Adrenal gland (tissue), 12 donors: ENCODE data around the gene RGL3. TPM values are rescaled to one million over a fixed set of nuclear protein-coding genes. Genes with fewer than 3 reads are reported as not detected.

Experiments
- DNase-seq, 7 donors: peaks; one replicate each; pipeline ENCODE4 v3.0.0-alpha.2; 2019 to 2020
- H3K27ac ChIP-seq, 5 donors: fragments of 200-600 bp; sonication (generic) in 4 of 5; 1 replicate in 3 of 5; 2 replicates in 2 of 5; pipeline versions ENCODE4 v1.5.1 to v1.8.0; 2016 to 2020; ENCODE audit warnings: mild to moderate bottlenecking in 1 of 5
- H3K27me3 ChIP-seq: fragments of 200-600 bp; 2 replicates; pipeline ENCODE4 v1.8.0; 2021
- H3K36me3 ChIP-seq, 2 donors: fragments of 200-600 bp; replicated peaks in 1 of 2; 1 replicate in 1 of 2; 2 replicates in 1 of 2; pipeline versions ENCODE4 v1.5.1 to v1.8.0; 2018 to 2022
- H3K4me1 ChIP-seq, 2 donors: fragments of 200-600 bp; replicated peaks in 1 of 2; 1 replicate in 1 of 2; 2 replicates in 1 of 2; pipeline versions ENCODE4 v1.5.1 to v1.8.0; 2018 to 2021
- H3K4me3 ChIP-seq, 4 donors: fragments of 200-600 bp; sonication (generic) in 3 of 4; one replicate each; pipeline ENCODE4 v1.5.1; 2016 to 2018
- H3K9me3 ChIP-seq, 3 donors: fragments of 200-600 bp; sonication (generic) in 1 of 3; replicated peaks in 1 of 3; 1 replicate in 2 of 3; 2 replicates in 1 of 3; pipeline versions ENCODE4 v1.5.1 to v1.8.0; 2016 to 2021
- POLR2A ChIP-seq, 2 donors: fragments of 450-650 bp; IDR thresholded peaks; one replicate each; pipeline ENCODE4 v1.6.1; 2017; ENCODE audit warnings: antibody characterized with exemption in 2 of 2, mild to moderate bottlenecking in 2 of 2, moderate library complexity in 1 of 2
- WGBS, 4 donors: extraction: QIAGEN DNeasy Blood & Tissue Kit in 2 of 4; methylation state at CpG; one replicate each; pipeline versions ENCODE4 v1.1.5 to v1.1.7; 2013 to 2017; 5-methylcytosine and 5-hydroxymethylcytosine counted together
- intact Hi-C, 2 donors: fragments of 100-400 bp; cut with DNase I; formaldehyde crosslinking; loops; one replicate each; pipeline versions ENCODE4 v1.14.1 to v1.15.0; 2022 to 2023
- polyA plus RNA-seq, 3 donors: library from polyadenylated mRNA; stranded (reverse); fragments of 200-250 nt in 2 of 3; fragments of 350-450 nt in 1 of 3; fragmentation: Illumina TruSeq in 1 of 3; extraction: RNeasy Lipid Tissue Mini Kit (QIAGEN cat#74804) in 1 of 3; gene quantifications; one replicate each; pipeline ENCODE4 v1.2.3, GENCODE V29; 2013 to 2014
- total RNA-seq, 9 donors: library from RNA; depleted of rRNA in 4 of 9; stranded (reverse); fragments of >200 nt in 4 of 9; fragments of 120-200 nt in 1 of 9; fragmentation: NEBNext Ultra II Directional in 1 of 9; extraction: Animal tissue kit (Norgen Biotek cat#: 25700) in 1 of 9; gene quantifications; one replicate each; pipeline versions ENCODE4 v1.1.0 to v1.2.4, GENCODE V29; 2013 to 2023
- TF ChIP-seq, protein P1 (sequence below), 6 experiments: fragments of 450-650 bp in 4 of 6; fragments of 200-600 bp in 2 of 6; sonication (generic) in 1 of 6; IDR thresholded peaks; 1 replicate in 5 of 6; 2 replicates in 1 of 6; pipeline versions ENCODE4 v1.5.1 to v1.8.0; 2016 to 2021; ENCODE audit warnings: antibody characterized with exemption in 6 of 6, mild to moderate bottlenecking in 2 of 6, moderate library complexity in 1 of 6
- donor health status: healthy with polysubstance abuse.
- donor health status: Bipolar disorder and iron deficiency.
- donor health status: DM: yes; HTN: yes; CAD: no.
- donor health status: DM: no; HTN: no; CAD: no.
- donor health status: DM: no; HTN: no; CAD: no.
- donor health status: DM: yes; HTN: yes; CAD: no.

The RGL3 gene
- total and polyA plus RNA-seq, 12 donors, result 10.3 to 207 (median 36.1) TPM

DNA sequence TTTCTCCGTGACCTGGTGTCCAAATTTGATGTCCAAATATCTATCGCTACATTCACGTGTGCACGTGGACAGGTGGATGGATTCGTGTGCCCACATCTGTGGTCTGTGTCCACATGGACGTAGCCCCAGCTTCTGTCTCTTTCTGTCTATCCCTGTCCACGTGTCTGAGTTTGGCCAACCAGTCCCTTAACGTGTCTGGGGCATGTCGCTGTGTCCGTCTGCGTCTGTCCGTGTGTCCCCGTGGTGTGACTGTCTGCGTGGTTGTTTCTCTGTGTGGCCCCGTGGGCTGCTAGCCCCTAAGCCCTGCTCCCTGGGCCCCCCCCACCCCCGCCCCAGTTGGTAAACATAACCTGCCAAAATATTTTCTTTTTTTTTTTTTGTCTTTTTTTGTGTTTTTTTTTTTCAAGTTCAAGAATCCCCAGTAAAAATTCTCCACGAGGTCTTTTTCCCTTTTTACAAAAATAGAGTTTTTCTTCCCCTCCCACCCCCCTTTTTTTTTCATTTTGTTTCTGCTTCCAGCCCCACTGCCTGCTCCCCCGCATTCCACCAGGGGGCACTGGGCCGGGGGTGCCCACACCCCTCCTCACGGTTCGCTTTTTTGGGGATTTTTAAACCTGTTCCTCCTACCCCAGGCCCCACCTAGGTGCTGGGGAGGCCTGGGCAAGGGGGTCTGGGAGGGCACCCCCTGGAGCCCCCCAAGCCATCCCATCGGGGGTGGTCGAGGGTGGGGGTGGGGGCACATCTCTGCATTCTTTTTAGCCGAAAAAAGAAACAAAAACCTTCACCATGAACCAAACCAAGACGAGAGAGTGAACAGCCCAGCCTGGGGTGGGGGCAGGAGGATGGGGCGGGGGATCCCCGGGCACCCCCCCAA lies 34.6 kb upstream of the RGL3 start:
- intact Hi-C loops, result no loop called here
- H3K9me3 ChIP-seq, result no peaks in the 10 kb centered on the region
- peak overlapping the region in 1 of 5 donors; percentile 70 for H3K27ac ChIP-seq
- H3K4me3 ChIP-seq, result peak overlapping the region in 2 of 4 donors; percentile 11 to 35
- WGBS, 4 donors, result 62 to 78% (median 65%) methylated on average over 20 to 27 of the region's 27 CpGs
- DNase-seq, result no peak
- H3K27me3 ChIP-seq, result no peaks in the 10 kb centered on the region
- H3K36me3 ChIP-seq, result peaks cover 0 to 19% of the 10 kb centered on the region in 2 donors
- peaks cover 0 to 5% of the 10 kb centered on the region in 2 donors for H3K4me1 ChIP-seq
- TF ChIP-seq, protein P1, sequence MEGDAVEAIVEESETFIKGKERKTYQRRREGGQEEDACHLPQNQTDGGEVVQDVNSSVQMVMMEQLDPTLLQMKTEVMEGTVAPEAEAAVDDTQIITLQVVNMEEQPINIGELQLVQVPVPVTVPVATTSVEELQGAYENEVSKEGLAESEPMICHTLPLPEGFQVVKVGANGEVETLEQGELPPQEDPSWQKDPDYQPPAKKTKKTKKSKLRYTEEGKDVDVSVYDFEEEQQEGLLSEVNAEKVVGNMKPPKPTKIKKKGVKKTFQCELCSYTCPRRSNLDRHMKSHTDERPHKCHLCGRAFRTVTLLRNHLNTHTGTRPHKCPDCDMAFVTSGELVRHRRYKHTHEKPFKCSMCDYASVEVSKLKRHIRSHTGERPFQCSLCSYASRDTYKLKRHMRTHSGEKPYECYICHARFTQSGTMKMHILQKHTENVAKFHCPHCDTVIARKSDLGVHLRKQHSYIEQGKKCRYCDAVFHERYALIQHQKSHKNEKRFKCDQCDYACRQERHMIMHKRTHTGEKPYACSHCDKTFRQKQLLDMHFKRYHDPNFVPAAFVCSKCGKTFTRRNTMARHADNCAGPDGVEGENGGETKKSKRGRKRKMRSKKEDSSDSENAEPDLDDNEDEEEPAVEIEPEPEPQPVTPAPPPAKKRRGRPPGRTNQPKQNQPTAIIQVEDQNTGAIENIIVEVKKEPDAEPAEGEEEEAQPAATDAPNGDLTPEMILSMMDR (IDR thresholded peaks at IDR 0.05), result peak in 5 of 6 experiments; percentile 18 to 37 (median 30)
- TF ChIP-seq POLR2A (IDR thresholded peaks at IDR 0.05), result no peak

DNA sequence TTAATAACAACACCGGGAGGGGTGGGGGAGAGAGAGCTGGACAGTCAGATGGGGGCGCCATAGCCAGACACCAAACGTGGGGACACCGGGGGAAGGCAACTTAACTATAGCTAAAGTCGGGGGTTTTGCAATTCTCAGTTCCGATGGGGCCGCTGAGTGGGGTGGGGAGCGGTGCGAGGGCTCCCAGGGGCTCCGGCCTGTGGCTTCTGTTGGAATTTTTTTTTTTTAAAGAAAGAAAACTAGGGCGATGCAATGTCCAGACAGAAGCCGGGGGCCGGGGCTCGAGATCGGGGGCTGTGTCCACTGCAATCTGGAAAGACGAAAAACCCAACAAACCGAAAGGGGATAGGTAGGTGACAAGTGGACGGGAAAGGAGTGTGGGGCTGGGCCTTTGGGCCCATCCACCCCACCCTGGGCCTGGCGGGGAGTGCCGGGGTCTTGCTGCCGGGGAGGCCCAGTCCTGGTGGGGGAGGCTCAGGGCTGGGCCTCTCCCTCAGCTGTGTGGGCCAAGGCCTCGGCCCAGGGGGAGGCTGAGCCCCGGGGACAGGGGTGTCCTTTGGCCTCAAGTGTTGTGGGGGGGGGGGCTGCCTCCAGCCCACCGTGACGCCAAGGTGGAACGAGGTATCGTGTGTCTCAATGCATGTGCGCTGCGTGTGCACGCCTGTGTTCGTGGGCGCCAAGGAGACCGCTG lies 33.7 kb upstream of the RGL3 start:
- DNase-seq, result no peak
- H3K4me3 ChIP-seq, result no peak overlapping the region
- peaks cover 0 to 5% of the 10 kb centered on the region in 2 donors for H3K4me1 ChIP-seq
- H3K9me3 ChIP-seq, result no peaks in the 10 kb centered on the region
- WGBS, 4 donors, result 75 to 83% (median 80%) methylated on average over 29 to 33 of the region's 33 CpGs
- H3K27ac ChIP-seq, result no peak overlapping the region
- TF ChIP-seq POLR2A (IDR thresholded peaks at IDR 0.05), result no peak
- TF ChIP-seq, protein P1 (IDR thresholded peaks at IDR 0.05), result no peak
- H3K36me3 ChIP-seq, result peaks cover 0 to 29% of the 10 kb centered on the region in 2 donors
- intact Hi-C loops, result no loop called here
- no peaks in the 10 kb centered on the region for H3K27me3 ChIP-seq

- Histone ChIP-seq H3K27ac (no peak overlapping the region), H3K36me3 (peaks cover 0 to 36% of the 10 kb centered on the region in 2 donors), H3K9me3 (no peaks in the 10 kb centered on the region), H3K27me3 (no peaks in the 10 kb centered on the region), H3K4me1 (peaks cover 0 to 5% of the 10 kb centered on the region in 2 donors), H3K4me3 (no peak overlapping the region)
- intact Hi-C loops, result no loop called here
- no peak for DNase-seq
- TF ChIP-seq POLR2A (IDR thresholded peaks at IDR 0.05), result no peak
- TF ChIP-seq, protein P1 (IDR thresholded peaks at IDR 0.05), result no peak
- 52 to 56% (median 55%) methylated on average over 20 to 25 of the region's 25 CpGs for WGBS, 4 donors
Observed at GRCh38 chr19:11451871-11452619, 32.9 kb upstream of the RGL3 start.
